ENCODE data around the gene C20orf202. TPM values are rescaled to one million over a fixed set of nuclear protein-coding genes. Genes with fewer than 3 reads are reported as not detected.

Gene C20orf202
- total and polyA plus RNA-seq, 9 of the 15 experiments (the other 6 are each of a cell fraction or from before 2014, with no cell fraction given), result 0.03 to 0.24 (median 0.15) TPM; not detected in 4

- WGBS (ENCODE audit: insufficient coverage, low coverage, missing lambda C conversion rate), result 100% methylated on average over 3 of the region's 3 CpGs
- no peaks in the 10 kb centered on the region; the same call in 2 of the 3 replicates for H3K79me2 ChIP-seq (ENCODE audit: control insufficient read depth, insufficient read depth, low read length)
- no peak overlapping the region for H3K4me3 ChIP-seq
- H3K4me2 ChIP-seq (ENCODE audit: insufficient read depth, low read length), result no peak overlapping the region
- H3K27ac ChIP-seq (ENCODE audit: extremely low read depth, low read depth, low read length), result no peak overlapping the region
- no peak overlapping the region for H3K9ac ChIP-seq (ENCODE audit: insufficient read depth in 1 of 2, low read depth in 2 of 2, low read length in 2 of 2)
- H4K20me1 ChIP-seq (replicated peaks; ENCODE audit: control insufficient read depth, insufficient read depth, low read length), result no peaks in the 10 kb centered on the region
- no peaks in the 10 kb centered on the region for H3K27me3 ChIP-seq (ENCODE audit: control insufficient read depth in 2 of 2, insufficient read depth in 2 of 2, low read length in 2 of 2)
- ATAC-seq (no peak), DNase-seq (ENCODE audit: extremely low read depth in 1 of 4, low spot score in 3 of 4) (no peak), FAIRE-seq (no peak)
- peaks cover 49% of the 10 kb centered on the region for H3K36me3 ChIP-seq (ENCODE audit: control insufficient read depth, insufficient read depth, low read length)
- no peak overlapping the region for H2AFZ ChIP-seq (ENCODE audit: low read depth, low read length)
- BruUV-seq (replicated peaks), result no TSS peak
- CTCF ChIA-PET (ENCODE audit: low intra/inter-chr PET ratio), result no interaction called here
- POLR2A ChIA-PET, result no interaction called here
- H3K9me1 ChIP-seq (ENCODE audit: control insufficient read depth, insufficient read depth, low read length), result no peaks in the 10 kb centered on the region
- in situ Hi-C loops (cut with MboI) (no loop called here), intact Hi-C loops (cut with micrococcal nuclease) (no loop called here)
- H3K4me1 ChIP-seq (replicated peaks in 1 of 2; ENCODE audit: control insufficient read depth in 2 of 2, insufficient read depth in 2 of 2, low read length in 2 of 2), result no peaks in the 10 kb centered on the region
- H3K9me3 ChIP-seq (replicated peaks; ENCODE audit: control insufficient read depth, insufficient read depth, low read depth, low read length), result no peaks in the 10 kb centered on the region
- no peak for TF ChIP-seq ELK1 (CRISPR knock-in tag; IDR thresholded peaks at IDR 0.05)
- TF ChIP-seq TCF7 (IDR thresholded peaks at IDR 0.05; ENCODE audit: borderline replicate concordance), result no peak
- TF ChIP-seq PCBP1 (IDR thresholded peaks at IDR 0.05; ENCODE audit: low read depth, low read length, poor library complexity, severe bottlenecking), result no peak
- TF ChIP-seq GTF3C2 (IDR thresholded peaks at IDR 0.05; ENCODE audit: borderline replicate concordance, extremely low read depth, insufficient read length), result no peak
- TF ChIP-seq ATF7 (IDR thresholded peaks at IDR 0.05), result no peak
- no peak for TF ChIP-seq EWSR1 (IDR thresholded peaks at IDR 0.05; ENCODE audit: borderline replicate concordance, low read depth, partially characterized antibody)
- no peak for TF ChIP-seq ZNF41 (CRISPR knock-in tag; conservative IDR thresholded peaks at IDR 0.05)
- TF ChIP-seq ZBTB34 (CRISPR knock-in tag; IDR thresholded peaks at IDR 0.05), result no peak
- no peak for TF ChIP-seq CEBPZ (IDR thresholded peaks at IDR 0.05; ENCODE audit: borderline replicate concordance, low read depth, low read length)
- TF ChIP-seq RBM17 (IDR thresholded peaks at IDR 0.05; ENCODE audit: borderline replicate concordance, low read depth, low read length), result no peak
- no peak for TF ChIP-seq HINFP (tag; conservative IDR thresholded peaks at IDR 0.05; ENCODE audit: low read depth)
Observed at GRCh38 chr20:1155342-1155741, 47.9 kb upstream of the C20orf202 start.
